Lung (tissue), 12 donors: Measurements from ENCODE around the gene SNX19. TPM values are rescaled to one million over a fixed set of nuclear protein-coding genes. Genes with fewer than 3 reads are reported as not detected.

Source experiments
- ATAC-seq: fragments of 200-7000 bp; cut with Tn5 transposase; one replicate; pipeline ENCODE4 v1.9.1; 2020; ENCODE audit warnings: moderate number of reproducible peaks; ENCODE audit not compliant: insufficient read depth, low FRiP score
- DNase-seq, 3 donors: peaks; one replicate each; pipeline ENCODE4 v3.0.0-alpha.2; 2013 to 2017
- H3K27ac ChIP-seq, 2 donors: one replicate each; pipeline ENCODE4 v1.5.1; 2013; ENCODE audit warnings: mild to moderate bottlenecking in 2 of 2, moderate library complexity in 2 of 2, control low read depth in 1 of 2, inconsistent platforms in 1 of 2, low read depth in 1 of 2, low read length in 1 of 2
- H3K27me3 ChIP-seq, 3 donors: one replicate each; pipeline ENCODE4 v1.5.1; 2013; ENCODE audit warnings: low read length in 2 of 3; ENCODE audit not compliant: control insufficient read depth in 3 of 3, insufficient read depth in 3 of 3
- H3K36me3 ChIP-seq, 4 donors: one replicate each; pipeline ENCODE4 v1.5.1; 2013; ENCODE audit warnings: low read length in 4 of 4, mild to moderate bottlenecking in 1 of 4, moderate library complexity in 1 of 4; ENCODE audit not compliant: control insufficient read depth in 4 of 4, insufficient read depth in 4 of 4
- H3K4me1 ChIP-seq, 5 donors: one replicate each; pipeline ENCODE4 v1.5.1; 2013; ENCODE audit warnings: low read length in 5 of 5, mild to moderate bottlenecking in 2 of 5, moderate library complexity in 1 of 5; ENCODE audit not compliant: control insufficient read depth in 5 of 5, insufficient read depth in 5 of 5
- H3K4me3 ChIP-seq: one replicate; pipeline ENCODE4 v1.5.1; 2013; ENCODE audit warnings: mild to moderate bottlenecking, control low read depth, moderate library complexity
- H3K9ac ChIP-seq, 2 donors: one replicate each; pipeline ENCODE4 v1.5.1; 2013; ENCODE audit warnings: low read length in 2 of 2, control low read depth in 1 of 2; ENCODE audit not compliant: insufficient read depth in 1 of 2
- H3K9me3 ChIP-seq, 4 donors: one replicate each; pipeline ENCODE4 v1.5.1; 2013; ENCODE audit warnings: low read length in 3 of 4, mild to moderate bottlenecking in 1 of 4, moderate library complexity in 1 of 4; ENCODE audit not compliant: control insufficient read depth in 4 of 4, insufficient read depth in 3 of 4
- WGBS, 2 donors: extraction: QIAGEN DNeasy Blood & Tissue Kit; methylation state at CpG; one replicate each; pipeline ENCODE4 v1.1.7; 2013; 5-methylcytosine and 5-hydroxymethylcytosine counted together
- polyA plus RNA-seq, 2 donors: library from polyadenylated mRNA; stranded (reverse); fragments of 200-250 nt; gene quantifications; one replicate each; pipeline ENCODE4 v1.2.1, GENCODE V29; 2013
- total RNA-seq, 2 donors: library from RNA; depleted of rRNA in 1 of 2; stranded (reverse); fragments of >200 nt in 1 of 2; gene quantifications; one replicate each; pipeline ENCODE4 v1.2.1, GENCODE V29; 2014 to 2021
- TF ChIP-seq, protein P1 (sequence below): IDR thresholded peaks from 2 replicates; pipeline ENCODE4 v1.5.1; 2012; ENCODE audit warnings: mild to moderate bottlenecking; ENCODE audit errors: control extremely low read depth, extremely low read depth
- donor health status: control.
- donor health status: control.
- donor health status: Bipolar disorder and iron deficiency.
- donor health status: healthy.
- donor health status: DM: yes; HTN: yes; CAD: no.

Gene SNX19
- total and polyA plus RNA-seq, 4 donors: 13.9 to 64.3 (median 42.6) TPM

DNA sequence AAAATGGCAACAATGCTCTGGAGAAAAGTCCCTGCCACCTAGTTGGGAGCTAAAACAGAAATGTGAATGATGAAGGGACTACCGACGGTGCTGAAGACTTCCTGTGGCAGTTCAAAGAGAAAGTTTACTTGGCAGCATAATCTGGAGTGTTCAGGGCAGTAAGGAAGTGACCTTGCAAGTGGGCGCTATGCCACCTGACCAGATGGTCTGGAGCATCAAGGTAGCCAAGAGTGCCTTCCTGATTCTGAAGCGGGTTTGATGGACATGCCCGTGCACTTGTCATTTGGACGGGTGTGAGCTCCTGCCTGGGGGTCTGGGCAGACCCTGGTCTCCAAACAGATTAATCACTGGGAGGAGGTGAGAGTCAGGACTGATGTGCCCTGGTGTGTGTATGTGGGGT, 1.8 kb upstream of the SNX19 start:
- Histone ChIP-seq H3K9me3 (no peaks in the 10 kb centered on the region), H3K4me1 (peaks cover 4 to 14% (median 7%) of the 10 kb centered on the region in 5 donors), H3K36me3 (peaks cover 0 to 15% (median 8%) of the 10 kb centered on the region in 4 donors), H3K27ac (no peak overlapping the region), H3K4me3 (no peak overlapping the region), H3K27me3 (peaks cover 0 to 9% (median 0%) of the 10 kb centered on the region in 3 donors), H3K9ac (no peak overlapping the region)
- TF ChIP-seq, protein P1, sequence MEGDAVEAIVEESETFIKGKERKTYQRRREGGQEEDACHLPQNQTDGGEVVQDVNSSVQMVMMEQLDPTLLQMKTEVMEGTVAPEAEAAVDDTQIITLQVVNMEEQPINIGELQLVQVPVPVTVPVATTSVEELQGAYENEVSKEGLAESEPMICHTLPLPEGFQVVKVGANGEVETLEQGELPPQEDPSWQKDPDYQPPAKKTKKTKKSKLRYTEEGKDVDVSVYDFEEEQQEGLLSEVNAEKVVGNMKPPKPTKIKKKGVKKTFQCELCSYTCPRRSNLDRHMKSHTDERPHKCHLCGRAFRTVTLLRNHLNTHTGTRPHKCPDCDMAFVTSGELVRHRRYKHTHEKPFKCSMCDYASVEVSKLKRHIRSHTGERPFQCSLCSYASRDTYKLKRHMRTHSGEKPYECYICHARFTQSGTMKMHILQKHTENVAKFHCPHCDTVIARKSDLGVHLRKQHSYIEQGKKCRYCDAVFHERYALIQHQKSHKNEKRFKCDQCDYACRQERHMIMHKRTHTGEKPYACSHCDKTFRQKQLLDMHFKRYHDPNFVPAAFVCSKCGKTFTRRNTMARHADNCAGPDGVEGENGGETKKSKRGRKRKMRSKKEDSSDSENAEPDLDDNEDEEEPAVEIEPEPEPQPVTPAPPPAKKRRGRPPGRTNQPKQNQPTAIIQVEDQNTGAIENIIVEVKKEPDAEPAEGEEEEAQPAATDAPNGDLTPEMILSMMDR: no peak
- DNase-seq (no peak), ATAC-seq (no peak)
- 73% methylated on average over 6 of the region's 6 CpGs for WGBS, 2 donors

DNA sequence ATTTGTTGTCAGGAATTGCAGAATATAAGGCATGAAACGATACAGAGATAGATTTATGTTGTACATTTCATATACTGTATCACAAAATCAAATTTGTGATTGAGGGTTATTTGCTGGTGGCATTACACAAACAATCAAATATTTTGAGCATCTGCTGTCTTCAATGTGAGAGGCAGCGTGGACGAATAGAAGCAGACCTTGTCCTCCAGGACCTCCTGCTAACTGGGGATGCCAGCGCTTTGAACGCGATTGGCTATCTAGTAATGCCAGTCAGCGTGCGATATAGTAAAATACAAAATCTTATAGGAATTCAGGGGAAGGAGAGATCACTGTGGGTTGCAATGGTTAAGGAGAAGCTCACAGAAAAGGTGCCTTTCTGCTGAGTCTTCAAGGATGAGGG, 631 bp upstream of the SNX19 start:
- no peaks in the 10 kb centered on the region for H3K9me3 ChIP-seq
- H3K9ac ChIP-seq: peak overlapping the region in 1 of 2 donors; percentile 97
- 66 to 76% methylated on average over 8 of the region's 8 CpGs for WGBS, 2 donors
- ATAC-seq (no peak), DNase-seq (no peak)
- H3K36me3 ChIP-seq: peaks cover 0 to 19% (median 10%) of the 10 kb centered on the region in 4 donors
- peak overlapping the region; percentile 15 for H3K4me3 ChIP-seq
- TF ChIP-seq, protein P1: no peak
- H3K4me1 ChIP-seq: peaks cover 4 to 14% (median 7%) of the 10 kb centered on the region in 5 donors
- H3K27me3 ChIP-seq: peaks cover 0 to 8% (median 0%) of the 10 kb centered on the region in 3 donors
- H3K27ac ChIP-seq: peak overlapping the region; percentile 5 to 29

- peak overlapping the region; percentile 65 to 81 for H3K9ac ChIP-seq
- H3K36me3 ChIP-seq: peaks cover 0 to 25% (median 13%) of the 10 kb centered on the region in 4 donors
- 39 to 46% methylated on average over 20 to 21 of the region's 21 CpGs for WGBS, 2 donors
- peak overlapping the region; percentile 93 to 95 for H3K27ac ChIP-seq
- TF ChIP-seq, protein P1: no peak
- no peak for DNase-seq
- no peaks in the 10 kb centered on the region for H3K27me3 ChIP-seq
- H3K9me3 ChIP-seq: no peaks in the 10 kb centered on the region
- H3K4me3 ChIP-seq: peak overlapping the region; percentile 98
- no peak for ATAC-seq
- peaks cover 4 to 14% (median 7%) of the 10 kb centered on the region in 5 donors for H3K4me1 ChIP-seq
Measured at GRCh38 chr11:130915603-130916237, 559 bp downstream of the SNX19 start.
